Mesodermal cell (in vitro differentiated cells): ENCODE data around the gene DUOX2.
"Not testable (repeated sequence)": the region's sequence is repeated elsewhere in the genome, so short reads cannot be mapped to it uniquely, and the experiment has no call there.

Source experiments
- H3K27ac ChIP-seq: 2 replicates; pipeline ENCODE4 v1.7.0; 2013; ENCODE audit warnings: mild to moderate bottlenecking, low read depth, low read length, moderate library complexity; ENCODE audit not compliant: severe bottlenecking
- H3K36me3 ChIP-seq: 2 replicates; pipeline ENCODE4 v1.7.1; 2013; ENCODE audit warnings: mild to moderate bottlenecking, low read length, moderate library complexity; ENCODE audit not compliant: control insufficient read depth, insufficient read depth
- H3K4me1 ChIP-seq: one replicate; pipeline ENCODE4 v1.7.1; 2013; ENCODE audit warnings: mild to moderate bottlenecking, low read length; ENCODE audit not compliant: insufficient read depth, control insufficient read depth, poor library complexity, severe bottlenecking
- H3K4me3 ChIP-seq: 2 replicates; pipeline ENCODE4 v1.7.0; 2013; ENCODE audit warnings: low read length, control low read depth, mild to moderate bottlenecking; ENCODE audit not compliant: insufficient read depth, poor library complexity, severe bottlenecking; ENCODE audit errors: extremely low read depth
- H3K9me3 ChIP-seq: 2 replicates; pipeline ENCODE4 v1.7.1; 2013; ENCODE audit warnings: mild to moderate bottlenecking, low read length, moderate library complexity; ENCODE audit not compliant: control insufficient read depth
- WGBS, 2 experiments: methylation state at CpG; one replicate each; pipeline ENCODE4 v1.1.5; 2013; ENCODE audit warnings: missing lambda C conversion rate in 2 of 2; ENCODE audit not compliant: insufficient coverage in 2 of 2; 5-methylcytosine and 5-hydroxymethylcytosine counted together

DUOX2 gene

DNA sequence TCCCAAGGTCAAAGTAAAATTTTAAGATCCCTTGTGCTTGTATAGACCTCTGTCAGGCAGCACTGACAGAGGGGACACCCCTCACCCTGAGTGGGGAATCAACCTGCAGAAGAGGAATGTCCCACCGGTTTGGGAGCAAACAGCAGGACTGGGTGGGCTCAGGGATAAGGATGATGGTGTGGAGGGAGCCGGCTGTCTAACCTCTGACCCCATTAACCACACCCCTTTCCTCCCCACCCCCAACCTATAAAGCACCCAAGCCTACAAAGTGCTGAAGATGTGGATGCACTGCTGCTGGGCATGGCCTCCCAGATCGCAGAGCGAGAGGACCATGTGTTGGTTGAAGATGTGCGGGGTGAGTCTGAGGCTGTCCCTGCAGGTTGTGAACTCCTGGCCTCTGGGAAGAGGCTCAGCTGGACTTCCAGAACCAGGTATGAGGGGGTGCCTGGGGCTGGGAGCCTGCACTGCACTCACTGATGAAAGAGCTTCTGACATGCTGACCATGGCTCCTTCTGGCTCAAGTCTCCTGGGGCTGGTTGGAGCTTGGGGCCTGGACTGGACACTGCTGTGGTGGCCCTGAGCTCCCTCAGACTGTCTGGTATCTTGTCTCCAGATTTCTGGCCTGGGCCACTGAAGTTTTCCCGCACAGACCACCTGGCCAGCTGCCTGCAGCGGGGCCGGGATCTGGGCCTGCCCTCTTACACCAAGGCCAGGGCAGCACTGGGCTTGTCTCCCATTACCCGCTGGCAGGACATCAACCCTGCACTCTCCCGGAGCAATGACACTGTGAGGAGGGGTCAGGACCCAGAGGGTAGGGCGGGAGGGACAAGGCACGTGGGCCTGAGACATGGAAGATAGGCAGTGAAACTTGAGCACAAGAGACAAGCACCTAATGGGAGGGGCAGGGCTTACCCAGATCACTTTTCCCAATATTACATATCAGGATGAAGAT is 25.1 kb upstream of the DUOX2 start:
- Histone ChIP-seq H3K4me1 (no peaks in the 10 kb centered on the region), H3K9me3 (no peaks in the 10 kb centered on the region), H3K27ac (no peak overlapping the region), H3K4me3 (no peak overlapping the region), H3K36me3 (no peaks in the 10 kb centered on the region)
- WGBS, 2 experiments = 88 to 92% methylated on average over 7 to 9 of the region's 12 CpGs

DNA sequence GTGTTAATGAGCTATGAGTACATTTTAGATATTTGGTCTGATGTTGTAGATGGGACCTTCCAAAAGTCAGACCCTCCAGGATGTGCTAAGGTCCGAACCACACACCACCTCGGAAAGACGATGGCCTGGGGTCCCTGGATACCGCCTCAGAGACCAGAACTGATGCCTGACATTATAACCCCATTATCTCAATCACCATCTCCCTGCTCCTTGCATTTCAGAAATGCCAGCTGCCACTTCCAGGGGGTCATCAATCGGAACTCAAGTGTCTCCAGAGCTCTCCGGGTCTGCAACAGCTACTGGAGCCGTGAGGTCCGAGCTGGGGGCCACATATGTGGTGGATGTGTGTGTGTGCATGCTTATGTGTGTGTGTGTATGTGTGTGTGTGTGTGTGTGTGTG is 23.7 kb upstream of the DUOX2 start:
- Histone ChIP-seq H3K4me3 (no peak overlapping the region), H3K9me3 (no peaks in the 10 kb centered on the region), H3K4me1 (no peaks in the 10 kb centered on the region), H3K27ac (no peak overlapping the region), H3K36me3 (no peaks in the 10 kb centered on the region)
- WGBS, 2 experiments = 83 to 100% methylated on average over 1 to 8 of the region's 8 CpGs

DNA sequence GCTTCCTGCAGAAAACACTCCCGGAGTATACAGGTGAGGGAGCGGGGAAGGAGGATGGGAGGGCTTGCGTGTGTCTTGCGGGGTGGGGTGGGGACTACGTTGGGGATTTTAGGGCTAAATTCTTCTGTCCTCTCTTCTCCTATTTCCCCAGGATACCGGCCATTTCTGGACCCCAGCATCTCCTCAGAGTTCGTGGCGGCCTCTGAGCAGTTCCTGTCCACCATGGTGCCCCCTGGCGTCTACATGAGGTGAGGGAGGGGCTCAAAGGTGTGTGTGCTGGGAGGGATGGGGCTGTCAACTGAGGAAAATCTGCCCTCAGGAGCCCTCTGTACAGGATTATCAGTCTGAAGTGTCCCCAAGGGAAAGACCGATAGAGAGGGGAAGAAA is 22.4 kb upstream of the DUOX2 start:
- WGBS, 2 experiments = 18 to 41% methylated on average over 4 to 7 of the region's 10 CpGs
- H3K27ac ChIP-seq = no peak overlapping the region
- H3K4me3 ChIP-seq = no peak overlapping the region
- H3K4me1 ChIP-seq = no peaks in the 10 kb centered on the region
- H3K9me3 ChIP-seq = no peaks in the 10 kb centered on the region
- no peaks in the 10 kb centered on the region for H3K36me3 ChIP-seq

DNA sequence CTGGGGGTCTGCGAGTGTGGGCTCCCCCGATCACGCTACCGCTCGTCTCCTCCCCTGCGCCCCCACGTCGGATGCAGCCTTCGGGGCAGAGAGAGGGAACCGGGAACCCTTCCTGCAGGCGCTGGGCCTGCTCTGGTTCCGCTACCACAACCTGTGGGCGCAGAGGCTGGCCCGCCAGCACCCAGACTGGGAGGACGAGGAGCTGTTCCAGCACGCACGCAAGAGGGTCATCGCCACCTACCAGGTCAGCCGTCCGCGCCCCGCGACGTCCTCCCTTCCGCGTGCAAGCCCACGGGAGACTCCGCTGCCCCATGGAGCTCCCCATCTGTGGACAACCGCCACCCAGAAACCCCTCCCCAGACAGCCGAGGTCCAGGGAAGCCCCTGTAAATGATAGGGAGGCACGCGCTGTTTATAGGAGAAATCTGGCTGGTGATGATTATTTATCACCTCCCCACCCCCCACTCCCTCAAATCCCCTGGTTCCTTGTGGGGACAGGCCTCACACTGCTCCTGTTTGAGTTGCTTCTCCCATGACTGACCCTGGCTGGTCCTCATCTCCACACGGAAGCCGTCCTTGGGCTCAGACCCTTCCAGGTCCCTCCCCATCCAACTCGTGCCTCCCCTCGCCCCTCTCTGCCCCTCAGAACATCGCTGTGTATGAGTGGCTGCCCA is 21.9 kb upstream of the DUOX2 start:
- not testable (repeated sequence) for H3K27ac ChIP-seq, H3K36me3 ChIP-seq, H3K4me1 ChIP-seq, H3K9me3 ChIP-seq, H3K4me3 ChIP-seq
- 33 to 58% methylated on average over 2 of the region's 37 CpGs for WGBS, 2 experiments

DNA sequence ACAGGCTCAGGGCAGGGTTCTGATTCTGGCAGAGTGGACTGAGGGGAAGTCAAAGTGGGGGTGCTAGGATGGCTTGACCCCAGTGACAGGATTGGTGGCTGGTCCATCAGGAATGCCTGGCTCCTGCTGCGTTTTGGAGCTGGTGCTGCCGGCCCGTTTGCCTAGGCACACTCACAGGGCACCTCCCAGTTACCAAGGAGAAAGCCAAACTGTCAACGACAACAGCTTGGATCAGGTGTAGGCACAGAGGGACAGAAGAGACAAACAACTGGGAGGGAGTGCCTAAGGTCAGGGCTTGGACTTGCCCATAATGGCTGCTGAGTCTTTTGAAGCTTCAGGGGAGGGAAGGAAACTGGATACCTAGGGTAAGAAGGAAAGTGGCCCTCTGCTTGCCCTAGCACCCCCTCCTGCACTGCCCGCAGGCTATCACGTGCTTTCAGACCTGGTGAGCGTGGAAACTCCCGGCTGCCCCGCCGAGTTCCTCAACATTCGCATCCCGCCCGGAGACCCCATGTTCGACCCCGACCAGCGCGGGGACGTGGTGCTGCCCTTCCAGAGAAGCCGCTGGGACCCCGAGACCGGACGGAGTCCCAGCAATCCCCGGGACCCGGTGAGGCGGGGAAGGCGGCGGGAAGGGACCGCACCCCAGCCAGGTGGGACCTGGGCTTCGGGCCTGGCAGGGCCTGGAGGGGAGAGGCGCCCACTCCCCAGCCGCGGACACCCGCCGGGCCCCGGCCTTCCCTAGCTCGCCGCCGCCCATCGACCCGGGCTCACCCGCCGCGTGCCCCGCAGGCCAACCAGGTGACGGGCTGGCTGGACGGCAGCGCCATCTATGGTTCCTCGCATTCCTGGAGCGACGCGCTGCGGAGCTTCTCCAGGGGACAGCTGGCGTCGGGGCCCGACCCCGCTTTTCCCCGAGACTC is 21.0 kb upstream of the DUOX2 start:
- H3K4me1 ChIP-seq = peaks cover 3% of the 10 kb centered on the region
- WGBS, 2 experiments = 21 to 37% methylated on average over 30 to 37 of the region's 57 CpGs
- H3K27ac ChIP-seq = no peak overlapping the region
- no peak overlapping the region for H3K4me3 ChIP-seq
- H3K36me3 ChIP-seq = no peaks in the 10 kb centered on the region
- H3K9me3 ChIP-seq = no peaks in the 10 kb centered on the region

DNA sequence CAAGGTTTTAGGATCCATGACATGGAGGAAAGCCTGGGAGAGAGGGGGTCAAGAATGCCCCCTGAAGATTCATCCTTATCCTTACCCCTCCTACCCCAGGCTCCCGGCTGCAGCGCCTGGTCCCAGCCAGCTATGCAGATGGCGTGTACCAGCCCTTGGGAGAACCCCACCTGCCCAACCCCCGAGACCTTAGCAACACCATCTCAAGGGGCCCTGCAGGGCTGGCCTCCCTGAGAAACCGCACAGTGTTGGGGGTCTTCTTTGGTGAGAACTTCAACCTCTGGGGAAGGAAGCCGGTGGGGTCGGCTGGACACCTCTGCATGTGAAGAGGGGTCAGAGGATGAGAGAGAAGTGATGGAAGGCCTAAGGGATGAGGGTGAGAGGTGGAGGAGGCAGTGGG is 20.1 kb upstream of the DUOX2 start:
- H3K36me3 ChIP-seq = no peaks in the 10 kb centered on the region
- H3K9me3 ChIP-seq = no peaks in the 10 kb centered on the region
- peaks cover 8% of the 10 kb centered on the region for H3K4me1 ChIP-seq
- no peak overlapping the region for H3K4me3 ChIP-seq
- WGBS, 2 experiments = 90 to 91% methylated on average over 3 to 7 of the region's 7 CpGs
- no peak overlapping the region for H3K27ac ChIP-seq

DNA sequence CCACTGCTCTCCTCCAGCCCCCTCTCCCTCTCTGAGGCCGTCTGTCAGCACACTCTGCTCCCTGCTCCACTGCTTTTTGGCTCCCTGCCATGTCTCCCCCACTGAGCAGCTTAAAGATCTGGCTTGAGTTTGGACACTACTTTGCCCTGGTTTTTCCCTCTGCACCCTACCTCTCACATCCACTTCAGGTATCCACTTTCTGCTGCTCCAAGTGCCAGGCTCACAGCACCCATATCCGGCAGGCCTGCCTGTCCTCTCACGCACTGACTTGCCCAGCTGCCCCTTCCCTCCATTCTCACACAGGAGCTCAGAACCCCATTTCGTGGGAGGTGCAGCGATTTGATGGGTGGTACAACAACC is 19.6 kb upstream of the DUOX2 start:
- Histone ChIP-seq H3K27ac (no peak overlapping the region), H3K9me3 (no peaks in the 10 kb centered on the region), H3K36me3 (no peaks in the 10 kb centered on the region), H3K4me1 (peaks cover 9% of the 10 kb centered on the region), H3K4me3 (no peak overlapping the region)
- WGBS, 2 experiments = 73 to 92% methylated on average over 4 of the region's 5 CpGs

DNA sequence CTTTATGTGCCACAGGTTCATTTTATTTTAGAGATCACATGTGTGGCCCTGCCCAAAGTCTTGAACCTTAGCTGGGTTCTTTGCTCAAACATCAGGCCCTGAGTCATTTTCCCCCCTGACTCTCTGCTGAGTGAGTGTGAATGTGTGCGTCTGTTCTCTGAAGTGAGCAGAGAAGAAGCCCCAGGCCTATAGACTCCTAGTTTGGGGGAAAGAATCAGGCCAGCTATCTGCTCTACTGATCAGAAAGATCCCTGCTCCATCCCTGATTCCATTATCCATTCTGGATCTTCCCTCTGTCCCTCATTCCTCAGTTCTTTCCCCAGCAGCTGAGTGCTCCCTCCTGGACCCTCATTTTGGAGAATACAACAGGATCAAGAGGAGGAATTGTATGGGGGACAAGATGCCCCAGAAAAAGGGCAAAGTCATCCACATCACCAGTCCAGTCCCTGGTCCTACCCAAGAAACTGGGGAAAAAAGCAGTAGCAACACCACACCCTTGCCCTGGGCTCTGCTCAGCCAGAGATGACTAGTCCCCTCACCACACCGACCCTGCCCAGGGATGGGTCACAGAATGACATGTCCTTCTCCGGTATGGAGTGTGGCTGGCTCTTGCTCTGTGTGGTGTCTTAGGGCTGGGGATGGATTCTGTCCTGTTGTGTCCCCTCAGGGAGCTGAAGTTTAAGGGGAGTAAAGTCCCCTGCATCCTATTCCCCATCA is 19.0 kb upstream of the DUOX2 start:
- H3K4me1 ChIP-seq = peaks cover 9% of the 10 kb centered on the region

DNA sequence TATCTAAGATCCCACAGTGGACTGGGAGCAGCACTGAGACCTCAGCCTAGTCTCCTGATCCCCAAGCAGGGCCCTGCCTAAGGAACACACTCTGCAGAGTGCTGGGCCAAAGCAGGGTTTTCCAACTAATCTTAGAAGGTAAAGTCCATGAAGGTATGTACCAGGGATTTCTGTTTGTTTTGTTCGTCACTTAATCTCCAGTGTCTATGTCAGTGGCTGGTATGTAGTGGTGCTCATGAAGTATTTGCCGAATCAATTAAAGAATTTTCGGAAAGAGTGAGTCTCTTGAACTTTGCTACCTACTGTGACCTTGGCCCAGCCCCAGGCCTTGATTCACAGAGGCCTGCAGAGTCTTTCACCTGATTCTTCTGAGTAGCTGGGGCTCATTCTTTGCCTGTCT is 17.5 kb upstream of the DUOX2 start:
- WGBS, 2 experiments = 86 to 88% methylated on average over 3 of the region's 3 CpGs
- Histone ChIP-seq H3K27ac (no peak overlapping the region), H3K36me3 (no peaks in the 10 kb centered on the region), H3K4me1 (peaks cover 9% of the 10 kb centered on the region), H3K4me3 (no peak overlapping the region), H3K9me3 (no peaks in the 10 kb centered on the region)

More for the DNA sequence above, 19.0 kb upstream of the DUOX2 start:
- Histone ChIP-seq H3K4me3 (no peak overlapping the region), H3K36me3 (no peaks in the 10 kb centered on the region), H3K27ac (no peak overlapping the region), H3K9me3 (no peaks in the 10 kb centered on the region)
- WGBS, 2 experiments = 67 to 80% methylated on average over 1 of the region's 3 CpGs
